HL-60/S4 (cell line): ENCODE results near the gene PITPNC1.
"Not testable (repeated sequence)": the region's sequence is repeated elsewhere in the genome, so short reads cannot be mapped to it uniquely, and the experiment has no call there.

Experiments
- in situ Hi-C: fragments of 300-500 bp; cut with MboI; formaldehyde crosslinking; loops from 2 replicates; pipeline ENCODE4 v1.14.3; 2022; ENCODE audit warnings: low sequenced_read_pairs

PITPNC1 gene

GRCh38 chr17:67605256-67605912, 228.3 kb downstream of the PITPNC1 start:
- in situ Hi-C loops: no loop called here

GRCh38 chr17:67606471-67606870, 229.4 kb downstream of the PITPNC1 start:
- in situ Hi-C loops: no loop called here

GRCh38 chr17:67606896-67607604, 230.0 kb downstream of the PITPNC1 start:
- in situ Hi-C loops: no loop called here

- in situ Hi-C loops: no loop called here
Measured at GRCh38 chr17:67610061-67610460, 233.0 kb downstream of the PITPNC1 start.

GRCh38 chr17:67613961-67614360, 236.9 kb downstream of the PITPNC1 start:
- in situ Hi-C loops: no loop called here

- in situ Hi-C loops: no loop called here
Measured at GRCh38 chr17:67615011-67615561, 238.0 kb downstream of the PITPNC1 start.

GRCh38 chr17:67615736-67616135, 238.7 kb downstream of the PITPNC1 start:
- in situ Hi-C loops: no loop called here

- in situ Hi-C loops: no loop called here
Measured at GRCh38 chr17:67617304-67617899, 240.3 kb downstream of the PITPNC1 start.

- in situ Hi-C loops: no loop called here
Measured at GRCh38 chr17:67619555-67619954, 242.5 kb downstream of the PITPNC1 start.

GRCh38 chr17:67620088-67620487, 243.0 kb downstream of the PITPNC1 start:
- in situ Hi-C loops: loop anchor here (10.0 kb wide), 1 partner anchor 235 kb away; no protein-coding TSS in a partner anchor

GRCh38 chr17:67620636-67621035, 243.6 kb downstream of the PITPNC1 start:
- in situ Hi-C loops: loop anchor here (10.0 kb wide), 1 partner anchor 236 kb away; no protein-coding TSS in a partner anchor

- in situ Hi-C loops: loop anchor here (10.0 kb wide), 1 partner anchor 239 kb away; no protein-coding TSS in a partner anchor
Measured at GRCh38 chr17:67623767-67624166, 246.7 kb downstream of the PITPNC1 start.

GRCh38 chr17:67624886-67625656, 248.0 kb downstream of the PITPNC1 start:
- in situ Hi-C loops: loop anchor here (10.0 kb wide), 1 partner anchor 240 kb away; no protein-coding TSS in a partner anchor

GRCh38 chr17:67625971-67626370, 248.9 kb downstream of the PITPNC1 start:
- in situ Hi-C loops: loop anchor here (10.0 kb wide), 1 partner anchor 241 kb away; no protein-coding TSS in a partner anchor

GRCh38 chr17:67628580-67629013, 251.5 kb downstream of the PITPNC1 start:
- in situ Hi-C loops: loop anchor here (10.0 kb wide), 1 partner anchor 244 kb away; no protein-coding TSS in a partner anchor

GRCh38 chr17:67629971-67630320, 252.9 kb downstream of the PITPNC1 start:
- in situ Hi-C loops: loop anchor here (10.0 kb wide), 1 partner anchor 245 kb away; no protein-coding TSS in a partner anchor

- in situ Hi-C loops: not testable (repeated sequence)
Measured at GRCh38 chr17:67630836-67631235, 253.8 kb downstream of the PITPNC1 start.

- in situ Hi-C loops: no loop called here
Measured at GRCh38 chr17:67632141-67632540, 255.1 kb downstream of the PITPNC1 start.

GRCh38 chr17:67633751-67634211, 256.7 kb downstream of the PITPNC1 start:
- in situ Hi-C loops: no loop called here

- in situ Hi-C loops: no loop called here
Measured at GRCh38 chr17:67635681-67636080, 258.6 kb downstream of the PITPNC1 start.
